Measurements from ENCODE around the gene STARD13.
A peak's percentile ranks its signal among the peaks of the same experiment; 100 is the strongest.
"Not testable (repeated sequence)": the region's sequence is repeated elsewhere in the genome, so short reads cannot be mapped to it uniquely, and the experiment has no call there.

The STARD13 gene

DNA sequence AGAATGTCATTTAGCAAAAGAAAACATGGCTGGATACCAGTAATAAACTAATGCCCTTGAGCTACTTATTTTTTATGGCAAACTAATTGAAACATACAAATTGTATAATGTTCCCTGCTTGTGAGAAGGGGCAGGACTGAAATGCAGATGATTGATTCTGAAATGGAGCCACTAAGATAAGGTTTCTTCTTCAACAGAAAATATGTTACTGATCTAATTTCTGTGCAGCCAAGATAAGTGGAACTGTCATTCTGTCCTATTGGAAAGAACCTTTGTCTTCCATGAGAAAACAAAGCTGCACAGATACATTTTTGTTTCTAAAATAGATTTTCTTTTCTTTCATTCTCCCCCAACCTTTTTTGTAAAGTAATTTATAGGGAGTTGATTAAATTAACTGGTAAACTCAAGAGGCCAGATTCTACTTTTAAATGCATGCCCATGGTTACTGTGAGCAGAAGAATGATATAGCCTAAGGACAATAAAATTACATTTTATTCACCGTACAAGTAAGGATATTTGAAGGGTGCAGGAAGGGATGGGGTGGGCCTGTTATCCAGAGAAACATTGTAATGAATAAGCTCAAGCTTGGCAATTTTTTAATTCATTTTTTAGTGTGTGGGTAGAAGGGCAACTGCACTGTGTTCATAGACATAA, 39.9 kb downstream of the STARD13 start:
- Histone ChIP-seq H3K36me3 (ENCODE audit: control insufficient read depth in 5 of 5, insufficient read depth in 5 of 5, low read length in 5 of 5) (peaks cover 0 to 8% (median 2%) of the 10 kb centered on the region in 5 donors), H3K27ac (ENCODE audit: low read depth, low read length) (no peak overlapping the region)

DNA sequence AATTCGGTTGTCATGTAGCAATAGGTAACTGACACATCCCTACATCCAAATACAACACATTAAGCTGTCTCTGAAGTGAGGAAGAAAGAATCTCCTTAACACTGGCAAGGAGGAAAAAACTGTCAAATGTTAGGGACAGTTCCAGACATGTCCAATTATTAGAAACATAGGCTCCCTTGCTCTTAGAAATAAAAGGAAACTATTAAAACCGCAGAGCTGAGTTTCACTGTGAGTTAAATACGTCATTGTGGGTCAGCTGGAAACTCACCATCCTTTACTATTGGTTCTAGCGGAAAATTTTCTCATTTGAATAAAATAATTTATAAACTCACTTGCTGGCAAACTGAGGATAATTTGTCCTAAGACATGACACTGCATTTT, 40.7 kb downstream of the STARD13 start:
- H3K4me3 ChIP-seq (ENCODE audit: low read depth in 1 of 5, low read length in 5 of 5) = no peak overlapping the region
- H3K27ac ChIP-seq (ENCODE audit: low read depth, low read length) = no peak overlapping the region
- H3K27me3 ChIP-seq (ENCODE audit: control insufficient read depth in 5 of 5, insufficient read depth in 4 of 5, low read length in 5 of 5) = no peaks in the 10 kb centered on the region
- H3K9me3 ChIP-seq (ENCODE audit: control insufficient read depth in 5 of 5, low read length in 5 of 5) = no peaks in the 10 kb centered on the region
- no peak overlapping the region for H3K9ac ChIP-seq (ENCODE audit: low read length in 5 of 5)
- no peaks in the 10 kb centered on the region for H3K4me1 ChIP-seq (ENCODE audit: control insufficient read depth in 5 of 5, insufficient read depth in 5 of 5, low read length in 5 of 5)
- H3K36me3 ChIP-seq (ENCODE audit: control insufficient read depth in 5 of 5, insufficient read depth in 5 of 5, low read length in 5 of 5) = peaks cover 0 to 8% (median 2%) of the 10 kb centered on the region in 5 donors

More for the DNA sequence above, 39.9 kb downstream of the STARD13 start:
- Histone ChIP-seq H3K4me1 (ENCODE audit: control insufficient read depth in 5 of 5, insufficient read depth in 5 of 5, low read length in 5 of 5) (peaks cover 0 to 6% (median 4%) of the 10 kb centered on the region in 5 donors), H3K9me3 (ENCODE audit: control insufficient read depth in 5 of 5, low read length in 5 of 5) (no peaks in the 10 kb centered on the region), H3K4me3 (ENCODE audit: low read depth in 1 of 5, low read length in 5 of 5) (no peak overlapping the region), H3K27me3 (ENCODE audit: control insufficient read depth in 5 of 5, insufficient read depth in 4 of 5, low read length in 5 of 5) (no peaks in the 10 kb centered on the region), H3K9ac (ENCODE audit: low read length in 5 of 5) (no peak overlapping the region)

DNA sequence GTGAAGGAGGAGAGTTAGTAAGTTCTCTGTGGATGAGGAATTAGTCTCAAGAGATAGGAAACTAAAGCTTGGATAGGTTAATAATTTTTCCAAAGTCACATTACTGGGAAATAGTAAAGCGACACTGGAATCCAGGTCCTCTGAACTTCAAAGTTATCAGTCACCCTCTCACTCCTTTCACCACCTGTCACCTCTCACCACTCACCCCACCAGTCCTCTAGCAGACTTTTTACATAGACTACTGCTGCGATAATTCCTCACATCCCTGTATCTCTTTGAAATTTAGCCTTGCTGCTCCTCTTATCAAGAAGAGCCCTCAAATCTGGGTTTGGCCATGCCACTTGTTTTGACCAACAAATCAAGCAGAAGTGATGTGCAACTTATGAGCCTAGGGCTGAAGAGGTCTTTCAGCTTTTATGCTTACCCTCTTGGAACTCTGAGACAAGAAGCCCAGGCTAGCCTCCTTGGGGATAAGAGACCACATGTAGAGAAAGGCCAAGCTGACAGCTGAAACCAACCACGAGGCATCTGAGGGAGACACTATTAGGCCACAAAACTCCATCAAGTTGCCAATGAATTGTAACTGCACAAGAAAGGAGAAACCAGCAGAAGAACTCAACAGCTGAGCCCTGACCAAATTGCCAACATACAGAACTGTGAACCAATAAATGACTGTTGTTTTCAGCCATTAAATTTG, 41.2 kb downstream of the STARD13 start:
- no peaks in the 10 kb centered on the region for H3K4me1 ChIP-seq (ENCODE audit: control insufficient read depth in 5 of 5, insufficient read depth in 5 of 5, low read length in 5 of 5)
- no peak overlapping the region for H3K4me3 ChIP-seq (ENCODE audit: low read depth in 1 of 5, low read length in 5 of 5)
- no peaks in the 10 kb centered on the region for H3K9me3 ChIP-seq (ENCODE audit: control insufficient read depth in 5 of 5, low read length in 5 of 5)
- H3K9ac ChIP-seq (ENCODE audit: low read length in 5 of 5) = no peak overlapping the region
- no peaks in the 10 kb centered on the region for H3K27me3 ChIP-seq (ENCODE audit: control insufficient read depth in 5 of 5, insufficient read depth in 4 of 5, low read length in 5 of 5)
- H3K27ac ChIP-seq (ENCODE audit: low read depth, low read length) = no peak overlapping the region
- peaks cover 0 to 8% (median 2%) of the 10 kb centered on the region in 5 donors for H3K36me3 ChIP-seq (ENCODE audit: control insufficient read depth in 5 of 5, insufficient read depth in 5 of 5, low read length in 5 of 5)

DNA sequence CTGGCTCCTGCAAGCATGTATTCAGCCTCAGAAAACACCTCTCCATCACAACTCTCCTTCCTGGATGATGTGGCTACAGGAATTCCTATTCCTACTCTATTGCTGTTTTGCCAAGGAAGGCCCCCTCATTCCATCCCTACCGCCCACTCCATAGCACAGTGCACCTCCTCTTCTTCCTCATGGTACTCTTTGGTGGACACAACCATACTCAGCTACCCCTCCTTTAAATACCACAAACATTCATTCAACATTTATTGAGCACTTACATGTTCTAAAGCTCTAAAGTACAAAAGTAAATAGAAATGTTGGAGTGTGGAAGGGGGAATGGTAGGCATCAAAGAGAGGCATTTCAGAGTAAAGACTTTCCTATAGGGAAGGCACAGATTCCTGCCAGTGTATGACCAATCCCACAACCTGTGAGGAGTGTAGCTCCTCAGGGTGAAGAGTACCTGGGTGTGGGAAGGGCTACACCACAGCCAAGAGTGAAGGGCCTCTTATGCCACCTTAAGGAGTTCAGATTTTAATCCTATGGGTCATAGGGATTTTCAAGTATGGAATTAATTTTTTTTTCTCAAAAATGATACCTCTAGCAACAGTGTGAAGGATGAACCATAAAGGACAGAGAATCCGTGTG, 42.5 kb downstream of the STARD13 start:
- no peak overlapping the region for H3K9ac ChIP-seq (ENCODE audit: low read length in 5 of 5)
- H3K9me3 ChIP-seq (ENCODE audit: control insufficient read depth in 5 of 5, low read length in 5 of 5) = no peaks in the 10 kb centered on the region
- peaks cover 0 to 4% (median 0%) of the 10 kb centered on the region in 5 donors for H3K4me1 ChIP-seq (ENCODE audit: control insufficient read depth in 5 of 5, insufficient read depth in 5 of 5, low read length in 5 of 5)
- H3K4me3 ChIP-seq (ENCODE audit: low read depth in 1 of 5, low read length in 5 of 5) = no peak overlapping the region
- peaks cover 0 to 8% (median 2%) of the 10 kb centered on the region in 5 donors for H3K36me3 ChIP-seq (ENCODE audit: control insufficient read depth in 5 of 5, insufficient read depth in 5 of 5, low read length in 5 of 5)
- no peak overlapping the region for H3K27ac ChIP-seq (ENCODE audit: low read depth, low read length)
- no peaks in the 10 kb centered on the region for H3K27me3 ChIP-seq (ENCODE audit: control insufficient read depth in 5 of 5, insufficient read depth in 4 of 5, low read length in 5 of 5)

DNA sequence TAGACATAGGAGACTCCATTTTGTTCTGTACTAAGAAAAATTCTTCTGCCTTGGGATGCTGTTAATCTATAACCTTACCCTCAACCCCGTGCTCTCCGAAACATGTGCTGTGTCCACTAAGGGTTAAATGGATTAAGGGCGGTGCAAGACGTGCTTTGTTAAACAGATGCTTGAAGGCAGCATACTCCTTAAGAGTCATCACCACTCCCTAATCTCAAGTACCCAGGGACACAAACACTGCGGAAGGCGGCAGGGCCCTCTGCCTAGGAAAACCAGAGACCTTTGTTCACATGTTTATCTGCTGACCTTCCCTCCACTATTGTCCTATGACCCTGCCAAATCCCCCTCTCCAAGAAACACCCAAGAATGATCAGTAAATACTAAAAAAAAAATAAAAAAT, 43.2 kb downstream of the STARD13 start:
- not testable (repeated sequence) for H3K9me3 ChIP-seq (ENCODE audit: control insufficient read depth in 5 of 5, low read length in 5 of 5); H3K27me3 ChIP-seq (ENCODE audit: control insufficient read depth in 5 of 5, insufficient read depth in 4 of 5, low read length in 5 of 5); H3K9ac ChIP-seq (ENCODE audit: low read length in 5 of 5); H3K27ac ChIP-seq (ENCODE audit: low read depth, low read length); H3K36me3 ChIP-seq (ENCODE audit: control insufficient read depth in 5 of 5, insufficient read depth in 5 of 5, low read length in 5 of 5); H3K4me1 ChIP-seq (ENCODE audit: control insufficient read depth in 5 of 5, insufficient read depth in 5 of 5, low read length in 5 of 5); H3K4me3 ChIP-seq (ENCODE audit: low read depth in 1 of 5, low read length in 5 of 5)

DNA sequence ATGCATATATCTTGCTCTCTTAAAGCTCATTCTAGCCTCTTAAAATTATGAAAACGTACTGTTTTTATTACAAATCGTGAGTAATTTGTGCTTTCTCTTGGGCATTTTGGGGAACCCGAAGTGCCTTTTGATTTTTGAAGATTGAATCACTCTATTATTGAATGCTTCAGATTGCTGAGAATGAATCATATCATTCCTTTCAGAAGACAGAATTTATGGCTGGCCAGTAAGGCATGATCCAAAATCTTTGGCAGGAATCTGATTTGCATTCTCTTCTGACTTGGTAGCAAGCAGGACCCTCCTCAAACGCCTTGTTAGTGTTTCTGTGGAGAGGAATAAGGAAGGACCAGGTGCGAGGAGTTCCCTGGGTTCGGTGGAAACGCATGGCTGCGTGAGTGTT, 49.5 kb downstream of the STARD13 start:
- Histone ChIP-seq H3K27ac (ENCODE audit: low read depth, low read length) (peak overlapping the region; percentile 52), H3K9ac (ENCODE audit: low read length in 5 of 5) (peak overlapping the region in 1 of 5 donors; percentile 15), H3K9me3 (ENCODE audit: control insufficient read depth in 5 of 5, low read length in 5 of 5) (peaks cover 0 to 13% (median 5%) of the 10 kb centered on the region in 5 donors)

DNA sequence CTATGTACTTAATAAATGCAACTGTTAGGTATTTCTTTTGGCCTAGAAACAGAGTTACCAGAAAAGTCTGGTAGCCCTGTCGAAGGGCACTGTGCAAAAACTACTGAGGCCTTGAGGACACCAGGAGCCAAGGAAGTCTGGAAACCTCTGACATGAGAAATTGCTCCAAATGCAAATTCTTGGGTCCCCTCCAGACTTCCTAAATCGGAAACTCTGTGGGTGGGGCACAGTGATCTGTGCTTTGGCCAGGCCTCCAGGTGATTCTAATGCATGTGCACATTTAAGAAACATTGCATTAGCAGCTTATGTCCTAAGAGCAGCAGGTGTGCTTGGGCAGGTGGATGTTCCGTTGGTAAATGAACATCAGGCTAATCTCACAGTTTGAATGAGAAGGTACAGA, 50.0 kb downstream of the STARD13 start:
- Histone ChIP-seq H3K4me1 (ENCODE audit: control insufficient read depth in 5 of 5, insufficient read depth in 5 of 5, low read length in 5 of 5) (peaks cover 4 to 38% (median 23%) of the 10 kb centered on the region in 5 donors), H3K4me3 (ENCODE audit: low read depth in 1 of 5, low read length in 5 of 5) (no peak overlapping the region), H3K36me3 (ENCODE audit: control insufficient read depth in 5 of 5, insufficient read depth in 5 of 5, low read length in 5 of 5) (peaks cover 0 to 13% (median 6%) of the 10 kb centered on the region in 5 donors), H3K9ac (ENCODE audit: low read length in 5 of 5) (peak overlapping the region in 1 of 5 donors; percentile 15), H3K9me3 (ENCODE audit: control insufficient read depth in 5 of 5, low read length in 5 of 5) (peaks cover 0 to 13% (median 5%) of the 10 kb centered on the region in 5 donors), H3K27me3 (ENCODE audit: control insufficient read depth in 5 of 5, insufficient read depth in 4 of 5, low read length in 5 of 5) (no peaks in the 10 kb centered on the region), H3K27ac (ENCODE audit: low read depth, low read length) (peak overlapping the region; percentile 52)

More for the DNA sequence above, 49.5 kb downstream of the STARD13 start:
- H3K4me1 ChIP-seq (ENCODE audit: control insufficient read depth in 5 of 5, insufficient read depth in 5 of 5, low read length in 5 of 5) = peaks cover 4 to 34% (median 21%) of the 10 kb centered on the region in 5 donors
- no peaks in the 10 kb centered on the region for H3K27me3 ChIP-seq (ENCODE audit: control insufficient read depth in 5 of 5, insufficient read depth in 4 of 5, low read length in 5 of 5)
- H3K4me3 ChIP-seq (ENCODE audit: low read depth in 1 of 5, low read length in 5 of 5) = no peak overlapping the region
- peaks cover 0 to 13% (median 6%) of the 10 kb centered on the region in 5 donors for H3K36me3 ChIP-seq (ENCODE audit: control insufficient read depth in 5 of 5, insufficient read depth in 5 of 5, low read length in 5 of 5)

DNA sequence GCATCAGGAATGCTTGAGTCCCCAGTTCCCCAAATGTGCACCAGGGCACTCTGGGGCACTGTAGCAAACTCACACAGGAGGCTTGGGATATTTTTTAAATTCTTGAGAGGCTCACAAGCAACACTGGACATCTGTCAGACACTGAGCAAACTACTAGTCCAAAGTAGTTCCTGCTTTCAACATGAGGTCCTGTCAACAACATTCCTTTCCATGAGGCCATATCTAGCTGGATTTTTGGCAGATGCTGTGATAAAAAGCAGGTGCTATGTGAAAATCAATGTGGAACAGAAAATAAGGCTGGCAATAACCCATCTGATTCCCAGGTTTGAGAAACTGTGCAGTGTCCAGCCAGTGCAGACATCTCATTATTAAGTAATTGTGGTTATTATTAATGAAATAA, 50.5 kb downstream of the STARD13 start:
- Histone ChIP-seq H3K27me3 (ENCODE audit: control insufficient read depth in 5 of 5, insufficient read depth in 4 of 5, low read length in 5 of 5) (no peaks in the 10 kb centered on the region), H3K4me1 (ENCODE audit: control insufficient read depth in 5 of 5, insufficient read depth in 5 of 5, low read length in 5 of 5) (peaks cover 4 to 41% (median 28%) of the 10 kb centered on the region in 5 donors), H3K9ac (ENCODE audit: low read length in 5 of 5) (no peak overlapping the region), H3K9me3 (ENCODE audit: control insufficient read depth in 5 of 5, low read length in 5 of 5) (peaks cover 0 to 13% (median 5%) of the 10 kb centered on the region in 5 donors), H3K27ac (ENCODE audit: low read depth, low read length) (peak overlapping the region; percentile 52), H3K36me3 (ENCODE audit: control insufficient read depth in 5 of 5, insufficient read depth in 5 of 5, low read length in 5 of 5) (peaks cover 0 to 13% (median 6%) of the 10 kb centered on the region in 5 donors), H3K4me3 (ENCODE audit: low read depth in 1 of 5, low read length in 5 of 5) (no peak overlapping the region)

DNA sequence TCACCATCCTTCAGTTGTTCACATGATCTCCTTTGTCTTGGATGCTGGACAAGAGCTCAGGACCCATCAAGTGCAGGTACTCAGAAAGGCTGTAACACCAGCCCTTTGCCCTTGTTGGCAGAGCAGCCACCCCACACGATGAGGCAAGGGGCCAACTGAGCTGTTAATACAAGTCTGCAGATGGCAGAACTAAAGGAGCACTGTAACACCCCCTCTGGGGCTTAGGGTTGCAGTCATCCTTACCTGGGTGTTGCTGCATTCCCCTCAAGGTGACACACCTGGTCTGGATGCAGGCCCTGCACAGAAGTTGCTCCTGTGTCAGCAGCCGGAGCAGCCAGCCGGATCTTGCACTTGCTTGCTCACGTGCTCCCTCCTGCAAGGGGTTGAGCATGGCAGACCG, 52.0 kb downstream of the STARD13 start:
- no peak overlapping the region for H3K4me3 ChIP-seq (ENCODE audit: low read depth in 1 of 5, low read length in 5 of 5)
- no peak overlapping the region for H3K27ac ChIP-seq (ENCODE audit: low read depth, low read length)
- peaks cover 0 to 13% (median 5%) of the 10 kb centered on the region in 5 donors for H3K9me3 ChIP-seq (ENCODE audit: control insufficient read depth in 5 of 5, low read length in 5 of 5)
- peaks cover 9 to 55% (median 43%) of the 10 kb centered on the region in 5 donors for H3K4me1 ChIP-seq (ENCODE audit: control insufficient read depth in 5 of 5, insufficient read depth in 5 of 5, low read length in 5 of 5)
- H3K27me3 ChIP-seq (ENCODE audit: control insufficient read depth in 5 of 5, insufficient read depth in 4 of 5, low read length in 5 of 5) = no peaks in the 10 kb centered on the region
- peaks cover 0 to 13% (median 6%) of the 10 kb centered on the region in 5 donors for H3K36me3 ChIP-seq (ENCODE audit: control insufficient read depth in 5 of 5, insufficient read depth in 5 of 5, low read length in 5 of 5)
- H3K9ac ChIP-seq (ENCODE audit: low read length in 5 of 5) = no peak overlapping the region

DNA sequence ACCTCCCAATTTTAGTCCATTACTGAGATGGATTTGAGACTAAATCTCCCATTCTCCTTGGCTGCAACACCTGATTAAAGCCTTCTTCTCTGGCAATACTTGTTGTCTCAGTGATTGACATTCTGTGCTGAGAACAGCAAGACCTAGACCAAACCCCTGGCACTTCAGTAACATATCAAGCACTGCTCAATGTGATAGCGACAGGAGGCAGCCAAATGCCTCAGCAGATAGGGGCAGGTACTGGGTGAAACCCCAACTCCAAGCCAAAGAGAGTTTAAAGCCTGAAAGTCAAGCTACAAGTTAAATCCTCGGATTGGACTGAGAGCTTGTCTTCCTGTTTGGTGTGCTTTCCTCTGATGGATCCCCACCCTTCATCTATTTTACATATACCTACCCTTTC, 52.7 kb downstream of the STARD13 start:
- no peak overlapping the region for H3K4me3 ChIP-seq (ENCODE audit: low read depth in 1 of 5, low read length in 5 of 5)
- H3K27me3 ChIP-seq (ENCODE audit: control insufficient read depth in 5 of 5, insufficient read depth in 4 of 5, low read length in 5 of 5) = no peaks in the 10 kb centered on the region
- peaks cover 11 to 62% (median 47%) of the 10 kb centered on the region in 5 donors for H3K4me1 ChIP-seq (ENCODE audit: control insufficient read depth in 5 of 5, insufficient read depth in 5 of 5, low read length in 5 of 5)
- no peak overlapping the region for H3K9ac ChIP-seq (ENCODE audit: low read length in 5 of 5)
- H3K36me3 ChIP-seq (ENCODE audit: control insufficient read depth in 5 of 5, insufficient read depth in 5 of 5, low read length in 5 of 5) = peaks cover 0 to 13% (median 6%) of the 10 kb centered on the region in 5 donors
- H3K9me3 ChIP-seq (ENCODE audit: control insufficient read depth in 5 of 5, low read length in 5 of 5) = peaks cover 0 to 13% (median 5%) of the 10 kb centered on the region in 5 donors
- H3K27ac ChIP-seq (ENCODE audit: low read depth, low read length) = no peak overlapping the region

Data from subcutaneous abdominal adipose tissue (tissue), 5 donors.